SK-N-MC (cell line): ENCODE measurements around the gene ISLR.

ENCODE experiments used
- EZH2 ChIP-seq: fragments of 200-600 bp; sonication (generic); IDR thresholded peaks from one replicate; pipeline ENCODE4 v1.6.1; 2017; ENCODE audit warnings: antibody characterized with exemption
- FOXP2 ChIP-seq: optimal IDR thresholded peaks from 2 replicates; pipeline ENCODE3; 2011; ENCODE audit warnings: mild to moderate bottlenecking, moderate library complexity; ENCODE audit not compliant: insufficient read depth; ENCODE audit errors: extremely low read length, control extremely low read depth
- POLR2AphosphoS5 ChIP-seq: IDR thresholded peaks from 2 replicates; pipeline ENCODE4 v1.6.1; 2012; ENCODE audit warnings: mild to moderate bottlenecking, low read depth, low read length, borderline replicate concordance

- TF ChIP-seq POLR2AphosphoS5, result no peak
- no peak for TF ChIP-seq EZH2
- TF ChIP-seq FOXP2, result no peak
Observed at GRCh38 chr15:74175271-74176191, 2.0 kb downstream of the ISLR start.
